HEK293 (cell line): ENCODE results near the gene FUT8.

Experiments used
- CTCF ChIP-seq: fragments of 450-650 bp; formaldehyde crosslinking; IDR thresholded peaks from 2 replicates; pipeline ENCODE4 v1.5.1; 2016; ENCODE audit warnings: missing biosample characterization, missing genetic modification characterization
- KLF16 ChIP-seq: fragments of 450-650 bp; formaldehyde crosslinking; IDR thresholded peaks from 2 replicates; pipeline ENCODE4 v1.5.1; 2017; ENCODE audit warnings: missing biosample characterization, missing genetic modification characterization
- MEIS1 ChIP-seq: sonication (generic); formaldehyde crosslinking; IDR thresholded peaks from 2 replicates; pipeline ENCODE4 v1.8.1; 2022; ENCODE audit warnings: missing genetic modification reagents, mild to moderate bottlenecking, borderline replicate concordance
- SP2 ChIP-seq: fragments of 450-650 bp; formaldehyde crosslinking; IDR thresholded peaks from 2 replicates; pipeline ENCODE4 v1.5.1; 2016; ENCODE audit warnings: missing biosample characterization, missing genetic modification characterization
- TRIM28 ChIP-seq: IDR thresholded peaks from 2 replicates; pipeline ENCODE4 v1.6.1; 2011; ENCODE audit warnings: low read length, control low read depth, borderline replicate concordance
- ZBTB10 ChIP-seq: fragments of 450-650 bp; formaldehyde crosslinking; IDR thresholded peaks from 2 replicates; pipeline ENCODE4 v1.5.1; 2016; ENCODE audit warnings: missing biosample characterization, missing genetic modification characterization
- ZBTB26 ChIP-seq: fragments of 450-650 bp; formaldehyde crosslinking; optimal IDR thresholded peaks from 2 replicates; pipeline ENCODE3; 2016; ENCODE audit warnings: missing biosample characterization, mild to moderate bottlenecking, missing genetic modification characterization
- ZNF10 ChIP-seq: fragments of 450-650 bp; formaldehyde crosslinking; IDR thresholded peaks from 2 replicates; pipeline ENCODE4 v1.5.1; 2017; ENCODE audit warnings: missing biosample characterization, missing genetic modification characterization
- ZNF24 ChIP-seq: fragments of 450-650 bp; formaldehyde crosslinking; IDR thresholded peaks from 2 replicates; pipeline ENCODE4 v1.5.1; 2016; ENCODE audit warnings: missing biosample characterization, missing genetic modification characterization
- ZNF311 ChIP-seq: fragments of 450-650 bp; formaldehyde crosslinking; IDR thresholded peaks from 2 replicates; pipeline ENCODE4 v1.5.1; 2017; ENCODE audit warnings: missing biosample characterization, missing genetic modification characterization, borderline replicate concordance
- ZNF341 ChIP-seq: fragments of 450-650 bp; formaldehyde crosslinking; IDR thresholded peaks from 2 replicates; pipeline ENCODE4; 2016; ENCODE audit warnings: low read depth, missing biosample characterization, missing genetic modification characterization
- ZNF645 ChIP-seq: fragments of 450-650 bp; formaldehyde crosslinking; IDR thresholded peaks from 2 replicates; pipeline ENCODE4; 2016; ENCODE audit warnings: missing biosample characterization, missing genetic modification characterization
- ZNF792 ChIP-seq: fragments of 450-650 bp; formaldehyde crosslinking; IDR thresholded peaks from 2 replicates; pipeline ENCODE4 v1.5.1; 2016; ENCODE audit warnings: missing biosample characterization, missing genetic modification characterization

- TF ChIP-seq ZBTB26 (tag by site-specific recombination), result no peak
- TF ChIP-seq ZNF341 (tag by site-specific recombination), result no peak
- TF ChIP-seq CTCF, result no peak
- no peak for TF ChIP-seq ZBTB10
- no peak for TF ChIP-seq ZNF10 (tag by site-specific recombination)
- no peak for TF ChIP-seq MEIS1 (CRISPR knock-in tag)
- no peak for TF ChIP-seq ZNF311 (tag by site-specific recombination)
- no peak for TF ChIP-seq TRIM28
- no peak for TF ChIP-seq ZNF792 (tag by site-specific recombination)
- no peak for TF ChIP-seq KLF16 (tag by site-specific recombination)
- TF ChIP-seq SP2 (tag by site-specific recombination), result no peak
- TF ChIP-seq ZNF645, result no peak
- TF ChIP-seq ZNF24, result no peak
Measured at GRCh38 chr14:65415613-65416012, 3.1 kb downstream of the FUT8 start.
